Transverse colon (tissue), 4 donors: ENCODE data around the gene TSPAN8.

Experiments used
- CTCF ChIP-seq, 5 experiments: fragments of 200-600 bp in 3 of 5; fragments of 450-650 bp in 2 of 5; sonication (generic) in 3 of 5; IDR thresholded peaks; 1 replicate in 2 of 5; 2 replicates in 3 of 5; pipeline ENCODE4 v1.5.1; 2016 to 2017; ENCODE audit warnings: antibody characterized with exemption in 5 of 5, inconsistent platforms in 3 of 5, mild to moderate bottlenecking in 2 of 5, moderate library complexity in 1 of 5
- EP300 ChIP-seq: sonication (generic); formaldehyde crosslinking; IDR thresholded peaks from one replicate; pipeline ENCODE4 v1.6.1; 2017; ENCODE audit warnings: antibody characterized with exemption, low read depth
- POLR2A ChIP-seq: fragments of 450-650 bp; IDR thresholded peaks from one replicate; pipeline ENCODE4 v1.6.1; 2016; ENCODE audit warnings: antibody characterized with exemption, mild to moderate bottlenecking, moderate library complexity
- POLR2AphosphoS5 ChIP-seq, 3 donors: sonication (generic); formaldehyde crosslinking; IDR thresholded peaks; one replicate each; pipeline ENCODE4 v1.6.1; 2016; ENCODE audit warnings: antibody characterized with exemption in 3 of 3

DNA sequence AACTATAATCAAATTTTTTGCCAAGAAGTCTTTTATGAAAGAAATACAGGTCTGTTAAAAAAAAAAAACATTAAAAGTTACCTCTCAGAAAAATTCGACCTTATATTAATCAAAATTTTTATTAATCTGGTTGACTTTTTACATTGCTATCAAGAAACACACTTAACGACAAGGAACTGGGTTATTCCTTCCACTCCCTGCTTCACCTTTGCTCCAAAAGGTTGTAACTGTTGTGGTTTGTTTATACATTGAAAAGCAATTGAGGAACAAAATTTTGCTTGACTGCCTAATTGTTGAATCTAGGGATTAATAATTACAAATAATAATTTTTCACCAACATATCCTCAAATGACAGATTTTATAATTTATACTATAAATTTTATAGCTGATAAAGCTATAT lies 28.4 kb downstream of the TSPAN8 start:
- TF ChIP-seq CTCF (IDR thresholded peaks at IDR 0.05) (no peak), EP300 (no peak), POLR2AphosphoS5 (IDR thresholded peaks at IDR 0.05) (no peak), POLR2A (no peak)
